ENCODE data around the gene POLD3.

Gene POLD3

GRCh38 chr11:74592441-74593362 is at the start of gene POLD3:
POLD3 (plus strand) TSS chr11:74592582; CDS start chr11:74592659, 77 bp downstream.
- intact Hi-C loops (cut with DNase I): no loop called here
- peak; percentile 94 to 99 (median 97) for DNase-seq

- intact Hi-C loops (cut with DNase I): no loop called here
- no peak for DNase-seq
Measured at GRCh38 chr11:74543991-74544390, 48.4 kb upstream of the POLD3 start.

- DNase-seq: no peak
Measured at GRCh38 chr11:74546752-74547151, 45.6 kb upstream of the POLD3 start.

GRCh38 chr11:74550991-74551753 is 41.2 kb upstream of the POLD3 start:
- no peak for DNase-seq
- intact Hi-C loops (cut with DNase I): no loop called here

More at GRCh38 chr11:74546752-74547151, 45.6 kb upstream of the POLD3 start:
- intact Hi-C loops (cut with DNase I): no loop called here

DNA sequence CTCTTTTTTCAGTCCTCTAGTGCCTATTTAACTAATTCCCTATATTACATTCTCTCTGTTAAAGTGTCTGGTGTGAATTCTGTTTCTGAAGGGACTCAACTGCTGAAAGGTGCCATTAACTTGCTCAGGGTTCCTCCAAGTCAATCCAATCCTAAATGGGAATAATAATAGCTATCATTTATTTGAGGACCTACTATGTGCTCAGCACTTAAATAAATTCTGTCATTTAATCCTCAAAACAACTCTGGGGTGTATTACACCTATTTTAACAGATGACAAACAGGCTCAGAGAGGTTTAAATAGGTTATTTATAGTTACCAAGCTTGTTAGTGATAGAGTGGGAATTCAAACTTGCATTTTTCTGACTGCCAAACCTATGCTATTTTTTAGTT is 40.6 kb upstream of the POLD3 start:
- DNase-seq: no peak
- intact Hi-C loops (cut with DNase I): no loop called here

DNA sequence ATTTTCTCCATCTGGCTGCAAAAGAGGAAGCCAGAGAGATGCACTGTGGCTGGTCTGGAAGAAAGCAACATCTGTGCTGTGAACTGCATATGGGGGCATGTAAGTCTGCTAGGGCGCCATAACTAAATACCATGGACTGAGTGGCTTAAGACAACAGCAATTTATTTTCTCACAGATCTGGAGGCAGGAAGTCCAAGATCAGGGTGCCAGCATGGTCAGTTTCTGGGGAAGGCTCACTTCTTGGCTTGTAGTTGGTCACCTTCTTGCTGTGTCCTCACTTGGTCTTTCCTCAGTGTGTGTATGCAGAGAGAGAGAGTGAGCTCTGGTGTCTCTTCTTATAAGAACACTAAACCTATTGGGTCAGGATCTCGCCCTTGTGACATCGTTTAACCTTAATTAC is 34.9 kb upstream of the POLD3 start:
- DNase-seq: no peak
- intact Hi-C loops (cut with DNase I): no loop called here

GRCh38 chr11:74559110-74559933 is 33.1 kb upstream of the POLD3 start:
- DNase-seq: no peak
- intact Hi-C loops (cut with DNase I): no loop called here

GRCh38 chr11:74559934-74560309 is 32.5 kb upstream of the POLD3 start:
- no peak for DNase-seq
- intact Hi-C loops (cut with DNase I): no loop called here

DNA sequence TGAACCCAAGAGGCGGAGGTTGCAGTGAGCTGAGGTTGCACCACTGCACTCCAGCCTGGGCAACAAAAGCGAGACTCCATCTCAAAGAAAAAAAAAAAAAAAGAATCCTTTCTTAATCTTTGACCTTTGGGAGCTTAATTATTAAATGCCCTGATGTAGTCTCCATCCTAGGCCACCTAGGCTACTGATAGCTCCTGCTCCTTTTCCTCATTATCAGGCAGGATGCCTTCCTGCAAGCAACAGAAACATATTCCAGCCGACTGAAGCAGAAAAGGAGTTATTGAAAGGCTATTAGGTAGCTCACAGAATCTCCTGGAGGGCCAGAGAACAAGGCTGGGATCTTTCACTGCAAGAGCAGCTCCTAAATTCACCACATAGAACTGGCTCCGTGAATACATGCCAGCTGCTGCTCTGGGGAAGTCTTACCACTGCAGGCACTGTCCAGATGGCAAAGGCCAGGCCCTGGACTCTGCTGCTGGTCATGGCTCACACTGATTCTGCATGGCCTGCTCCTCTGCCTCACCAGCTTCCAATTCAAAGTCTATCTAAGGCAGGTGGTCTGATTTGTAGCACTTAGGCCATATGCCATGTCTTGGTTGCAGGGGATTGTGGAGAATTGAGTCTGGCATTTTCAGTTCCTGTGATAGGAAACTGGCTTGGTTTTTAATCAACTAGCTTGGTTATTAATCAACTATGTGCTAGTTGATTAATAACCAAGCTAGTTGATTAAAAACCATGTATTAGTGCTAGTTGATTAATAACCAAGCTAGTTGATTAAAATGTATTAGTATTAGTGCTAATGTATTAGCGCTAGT is 26.0 kb upstream of the POLD3 start:
- intact Hi-C loops (cut with DNase I): no loop called here
- no peak for DNase-seq

- intact Hi-C loops (cut with DNase I): no loop called here
- no peak for DNase-seq
Measured at GRCh38 chr11:74568028-74568427, 24.4 kb upstream of the POLD3 start.

DNA sequence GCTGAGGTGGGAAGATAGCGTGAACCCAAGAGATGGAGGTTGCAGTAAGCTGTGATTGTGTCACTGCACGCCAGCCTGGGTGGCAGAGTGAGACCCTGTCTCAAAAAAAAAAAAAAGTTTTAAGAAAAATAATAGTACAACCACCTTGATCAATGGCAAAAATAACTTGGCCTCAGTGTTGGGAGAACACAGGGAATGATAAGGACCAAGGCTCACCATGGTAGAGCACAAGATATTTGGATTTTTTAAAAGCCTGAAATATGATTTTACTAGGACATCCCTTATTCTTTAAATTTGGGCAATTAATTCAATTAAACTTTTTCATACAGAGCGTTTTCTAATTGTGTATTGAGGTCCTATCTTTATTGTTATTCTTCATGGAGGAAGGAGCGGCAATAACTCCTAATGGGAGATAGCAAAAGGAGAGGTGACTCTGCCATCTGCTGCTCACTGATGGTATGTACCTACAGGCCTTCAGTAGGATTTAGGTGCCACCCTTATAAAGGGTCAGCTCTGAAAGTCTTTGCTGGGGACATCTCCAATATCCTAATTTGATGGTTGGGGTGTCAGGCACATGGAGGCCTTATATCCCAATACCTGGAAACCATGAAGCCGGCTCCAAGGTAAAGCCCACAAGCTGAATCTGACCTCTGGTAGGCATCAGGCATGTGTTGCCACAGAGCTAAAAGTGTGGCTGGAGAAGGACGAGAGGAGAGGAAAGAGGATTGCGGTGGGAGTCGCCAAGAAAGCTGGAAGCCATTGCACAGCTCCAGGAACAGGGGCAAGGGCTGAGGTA is 21.9 kb upstream of the POLD3 start:
- DNase-seq: peak in 37 of 42 donors; percentile 13 to 75 (median 40)
- intact Hi-C loops (cut with DNase I): no loop called here

GRCh38 chr11:74571062-74571399 is 21.4 kb upstream of the POLD3 start:
- intact Hi-C loops (cut with DNase I): no loop called here
- no peak for DNase-seq

GRCh38 chr11:74572349-74572748 is 20.0 kb upstream of the POLD3 start:
- DNase-seq: no peak
- intact Hi-C loops (cut with DNase I): no loop called here

DNA sequence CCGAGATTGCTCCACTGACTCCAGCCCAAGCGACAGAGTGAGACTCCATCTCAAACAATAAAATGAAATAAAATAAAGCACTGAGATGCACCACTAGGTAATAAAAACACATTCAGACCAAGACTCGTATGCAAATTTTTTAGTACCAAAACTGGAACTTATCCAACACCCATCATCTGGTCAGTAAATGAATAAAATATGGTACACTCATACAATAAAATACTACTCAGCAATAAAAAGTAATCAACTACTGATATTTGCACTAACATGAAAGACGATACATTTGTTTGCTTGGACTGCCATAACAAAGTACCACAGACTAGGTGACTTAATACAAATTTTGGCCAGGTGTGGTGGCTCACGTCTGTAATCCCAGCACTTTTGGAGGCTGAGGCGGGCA is 17.8 kb upstream of the POLD3 start:
- intact Hi-C loops (cut with DNase I): no loop called here
- no peak for DNase-seq

DNA sequence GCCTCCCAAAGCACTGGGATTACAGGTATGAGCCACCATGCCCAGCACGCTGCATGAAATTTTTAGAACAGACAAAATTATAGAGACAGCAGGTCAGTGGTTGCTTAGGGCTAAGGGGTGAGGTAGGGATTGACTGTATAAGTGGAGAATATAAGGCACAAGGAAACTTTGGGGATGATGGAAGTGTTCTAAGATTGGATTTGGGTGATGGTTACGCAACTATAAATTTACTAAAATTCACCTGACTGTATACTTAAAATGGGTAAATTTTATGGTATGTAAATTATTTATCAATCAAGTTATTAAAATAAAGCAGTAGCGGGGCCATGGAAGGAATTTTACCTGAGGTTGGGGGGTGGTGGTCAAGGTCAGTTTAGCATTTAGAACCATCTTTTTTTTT is 16.4 kb upstream of the POLD3 start:
- DNase-seq: no peak
- intact Hi-C loops (cut with DNase I): no loop called here

DNA sequence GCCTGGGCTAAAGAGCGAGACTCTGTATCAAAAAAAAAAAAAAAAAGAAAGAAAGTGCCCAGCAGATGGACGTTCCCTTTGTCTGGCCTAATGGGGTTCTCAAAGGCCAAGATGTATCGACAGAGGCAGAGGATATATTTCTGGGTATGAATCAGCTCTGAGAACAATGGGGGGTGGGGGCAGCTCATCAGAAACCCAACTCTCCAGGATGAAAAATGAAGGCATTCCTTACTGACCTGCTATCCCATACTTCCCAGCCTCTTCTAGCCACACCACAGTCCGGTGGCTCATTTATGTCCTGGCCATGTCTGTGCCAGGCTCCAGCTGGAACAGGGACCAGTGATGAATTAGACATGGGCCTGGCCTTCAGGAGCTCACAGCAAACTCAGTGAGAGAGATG is 15.2 kb upstream of the POLD3 start:
- DNase-seq: no peak
- intact Hi-C loops (cut with DNase I): no loop called here

GRCh38 chr11:74577624-74578396 is 14.6 kb upstream of the POLD3 start:
- DNase-seq: no peak
- intact Hi-C loops (cut with DNase I): no loop called here

All from head of caudate nucleus (tissue), 42 donors.